D721Med (cell line): ENCODE measurements around the gene CEMIP2.

Source experiments
- DNase-seq: peaks from one replicate; pipeline ENCODE4 v3.0.0; 2011; ENCODE audit warnings: low spot score; ENCODE audit not compliant: insufficient read length
- FAIRE-seq: peaks from 2 replicates; lab custom pipeline; 2011; peaks lifted over from hg19 to GRCh38; lab: Jason Lieb, UNC
- TF ChIP-seq, protein P1 (sequence below): IDR thresholded peaks from 2 replicates; pipeline ENCODE4 v1.5.1; 2012; ENCODE audit warnings: mild to moderate bottlenecking, control low read depth; ENCODE audit not compliant: insufficient read depth; ENCODE audit errors: missing control alignments

CEMIP2 gene

DNA sequence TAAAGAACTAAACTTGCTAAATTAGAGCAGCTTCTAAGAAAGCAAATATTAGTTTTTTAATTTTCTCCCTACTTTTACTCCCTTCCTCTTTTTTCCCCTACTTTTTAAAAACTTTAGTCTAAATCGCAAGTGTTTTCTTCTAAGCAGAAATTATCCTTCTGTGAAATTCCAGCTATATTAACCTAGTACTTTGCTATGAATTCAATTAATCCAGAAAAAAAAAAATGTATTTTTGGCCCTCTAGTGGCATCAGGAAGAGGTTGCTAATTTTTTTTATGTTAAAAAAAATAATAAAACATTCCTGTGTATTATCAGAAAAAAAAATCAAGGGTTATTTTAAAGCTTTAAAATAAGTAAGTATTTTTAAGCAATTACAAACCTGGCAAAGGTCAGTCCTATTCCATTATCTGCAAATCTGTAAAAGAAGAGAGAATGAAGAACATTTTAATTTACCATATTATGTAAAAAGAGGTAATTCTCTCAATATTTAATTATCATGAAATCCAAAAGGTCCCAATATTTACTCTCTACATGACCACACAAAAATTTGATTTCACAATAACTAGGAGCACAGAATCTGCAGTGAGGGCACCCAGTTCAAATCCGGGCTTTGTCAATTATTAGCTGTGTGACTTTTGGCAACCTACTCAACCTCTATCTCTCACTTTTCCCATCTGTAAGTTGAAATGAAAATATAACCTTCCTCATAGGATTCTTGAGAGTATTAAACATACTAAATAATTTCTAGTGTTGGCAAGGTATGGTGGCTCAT, 52.0 kb downstream of the CEMIP2 start:
- no peak for DNase-seq
- FAIRE-seq, result no peak
- TF ChIP-seq, protein P1, sequence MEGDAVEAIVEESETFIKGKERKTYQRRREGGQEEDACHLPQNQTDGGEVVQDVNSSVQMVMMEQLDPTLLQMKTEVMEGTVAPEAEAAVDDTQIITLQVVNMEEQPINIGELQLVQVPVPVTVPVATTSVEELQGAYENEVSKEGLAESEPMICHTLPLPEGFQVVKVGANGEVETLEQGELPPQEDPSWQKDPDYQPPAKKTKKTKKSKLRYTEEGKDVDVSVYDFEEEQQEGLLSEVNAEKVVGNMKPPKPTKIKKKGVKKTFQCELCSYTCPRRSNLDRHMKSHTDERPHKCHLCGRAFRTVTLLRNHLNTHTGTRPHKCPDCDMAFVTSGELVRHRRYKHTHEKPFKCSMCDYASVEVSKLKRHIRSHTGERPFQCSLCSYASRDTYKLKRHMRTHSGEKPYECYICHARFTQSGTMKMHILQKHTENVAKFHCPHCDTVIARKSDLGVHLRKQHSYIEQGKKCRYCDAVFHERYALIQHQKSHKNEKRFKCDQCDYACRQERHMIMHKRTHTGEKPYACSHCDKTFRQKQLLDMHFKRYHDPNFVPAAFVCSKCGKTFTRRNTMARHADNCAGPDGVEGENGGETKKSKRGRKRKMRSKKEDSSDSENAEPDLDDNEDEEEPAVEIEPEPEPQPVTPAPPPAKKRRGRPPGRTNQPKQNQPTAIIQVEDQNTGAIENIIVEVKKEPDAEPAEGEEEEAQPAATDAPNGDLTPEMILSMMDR, result peak; percentile 28

DNA sequence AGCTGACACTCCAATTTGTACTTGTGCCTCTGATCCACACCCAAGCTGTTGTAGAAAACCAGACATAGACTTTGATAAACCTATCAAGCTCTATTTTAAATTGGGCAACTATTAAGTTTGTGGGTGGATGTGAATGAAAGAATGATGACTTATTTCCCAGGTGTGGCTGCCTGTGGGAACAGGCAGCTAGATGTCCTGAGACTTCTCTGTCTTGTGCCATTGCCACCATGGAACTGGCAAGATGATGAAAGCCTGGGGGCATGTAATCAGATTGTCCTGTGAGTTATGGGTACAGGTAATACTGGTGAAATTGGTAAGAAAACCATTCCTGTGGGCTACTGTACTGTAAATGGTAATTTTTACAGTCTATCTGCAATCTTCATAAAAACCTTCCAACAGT, 57.5 kb downstream of the CEMIP2 start:
- TF ChIP-seq, protein P1, result no peak
- DNase-seq, result no peak
- no peak for FAIRE-seq

DNA sequence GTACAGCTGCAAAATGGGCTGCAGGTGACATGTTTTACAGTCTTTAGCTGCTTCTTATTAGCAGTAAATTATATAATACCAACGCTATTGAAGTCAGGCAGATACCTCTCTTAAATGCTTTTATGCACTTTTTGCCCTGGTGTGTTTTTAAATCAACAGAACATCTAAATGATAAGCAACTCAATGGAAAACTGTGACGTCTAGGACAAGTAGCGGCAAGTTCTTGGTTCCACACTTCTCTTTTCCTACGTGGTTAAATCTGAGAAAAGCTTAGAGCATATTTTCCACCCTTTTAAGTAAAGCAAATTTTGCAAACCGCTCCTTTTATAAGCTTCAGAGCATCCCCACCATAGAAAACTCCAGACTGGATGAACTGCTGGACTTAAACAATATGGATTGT, 58.1 kb downstream of the CEMIP2 start:
- TF ChIP-seq, protein P1, result no peak
- no peak for DNase-seq
- no peak for FAIRE-seq

DNA sequence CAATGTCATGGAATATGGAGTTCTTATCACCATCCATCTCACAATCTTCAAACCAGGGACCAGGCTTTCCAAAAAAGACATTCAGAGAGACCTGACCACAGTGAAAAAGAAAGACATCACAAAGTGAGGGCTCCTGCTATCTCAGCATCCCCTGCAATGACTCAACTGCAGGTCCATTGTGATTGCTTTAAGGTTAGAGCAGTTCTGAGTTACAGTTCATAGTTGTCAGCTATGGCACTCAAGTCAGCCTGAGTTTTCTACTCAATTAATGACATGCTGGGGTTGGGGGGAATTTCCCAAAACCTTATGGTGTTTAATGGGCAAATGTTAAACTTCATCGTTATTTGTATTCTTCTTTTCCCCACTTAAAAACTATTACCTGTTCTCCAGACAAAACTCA, 58.9 kb downstream of the CEMIP2 start:
- FAIRE-seq (no peak), DNase-seq (no peak)
- TF ChIP-seq, protein P1, result no peak

DNA sequence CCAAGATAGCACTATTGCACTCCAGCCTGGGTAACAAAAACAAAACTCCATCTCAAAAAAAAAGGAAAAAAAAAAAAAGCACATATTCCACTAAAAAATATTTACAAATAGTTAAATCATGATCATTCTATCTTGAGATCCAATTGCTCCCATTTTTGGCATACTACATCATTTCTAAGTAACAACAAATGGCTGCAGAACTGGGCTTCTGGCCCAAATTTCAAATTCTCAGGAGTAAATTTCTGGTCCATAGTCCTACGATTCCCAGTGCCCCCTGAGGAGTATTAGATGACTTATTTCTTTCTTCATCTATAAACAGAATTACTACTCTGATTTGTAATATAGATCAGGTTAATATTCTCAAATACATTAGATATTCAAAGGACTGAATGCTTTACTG, 62.1 kb downstream of the CEMIP2 start:
- FAIRE-seq (no peak), DNase-seq (no peak)
- TF ChIP-seq, protein P1, result no peak

DNA sequence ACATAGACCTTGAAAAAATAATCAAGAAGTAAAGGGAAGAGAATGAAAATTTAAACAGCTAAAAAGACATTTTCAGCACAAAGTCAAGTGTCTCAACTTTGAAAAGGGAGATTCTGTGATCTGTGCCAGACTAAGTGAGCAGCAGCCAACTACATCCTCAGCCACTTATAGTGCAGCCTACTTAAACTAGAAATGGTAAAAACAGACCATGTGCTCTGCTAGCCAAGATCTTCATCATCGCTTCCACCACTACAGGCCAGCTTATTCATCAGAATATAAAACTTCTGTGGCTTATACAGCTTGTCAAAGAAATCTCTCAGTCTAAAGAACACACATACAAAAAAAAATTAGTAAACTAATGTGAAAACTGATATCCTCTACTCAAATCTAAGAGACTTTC, 63.5 kb downstream of the CEMIP2 start:
- FAIRE-seq (no peak), DNase-seq (no peak)
- TF ChIP-seq, protein P1, result no peak

DNA sequence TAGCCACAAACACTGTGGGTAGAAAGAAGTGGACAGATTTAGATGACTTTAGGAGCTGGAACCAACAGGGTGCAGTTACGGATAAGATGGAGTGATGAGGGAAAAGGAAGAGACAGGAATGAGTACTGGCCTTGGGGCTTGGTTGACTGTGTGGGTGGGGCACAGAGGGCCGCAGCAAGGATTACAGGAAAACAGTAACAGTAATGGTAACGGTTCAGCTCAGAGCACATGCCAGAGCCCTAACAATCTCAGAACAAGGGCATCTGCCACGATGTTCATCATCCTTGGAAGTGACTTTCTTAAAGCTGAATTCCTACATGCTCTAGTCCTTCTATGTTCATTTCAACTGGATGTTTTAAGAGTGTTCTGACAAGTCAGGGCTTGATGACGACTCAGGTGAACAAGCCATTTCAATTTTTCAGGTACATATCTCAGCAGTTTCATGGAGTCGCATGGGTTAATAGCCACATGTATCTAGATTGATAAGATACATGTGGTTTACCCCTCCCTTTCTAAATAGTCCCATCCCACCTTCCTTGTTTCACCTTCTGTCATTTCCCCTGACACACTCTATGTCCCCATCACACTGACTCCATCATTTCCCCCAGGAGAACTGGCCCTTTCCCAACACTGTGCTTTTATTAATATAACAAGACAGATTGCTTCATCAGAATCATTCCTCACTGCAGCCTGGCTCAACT, 65.0 kb downstream of the CEMIP2 start:
- FAIRE-seq (no peak), DNase-seq (no peak)
- TF ChIP-seq, protein P1, result no peak
